T1000 (cell line): ENCODE measurements around the gene DEFB108B.
"Not testable (repeated sequence)": the region's sequence is repeated elsewhere in the genome, so short reads cannot be mapped to it uniquely, and the experiment has no call there.

ENCODE experiments used
- DNase-seq: peaks from one replicate; lab custom pipeline; 2025; ENCODE audit warnings: mixed read lengths; lab: John Stamatoyannopoulos, UW

DEFB108B gene

DNA sequence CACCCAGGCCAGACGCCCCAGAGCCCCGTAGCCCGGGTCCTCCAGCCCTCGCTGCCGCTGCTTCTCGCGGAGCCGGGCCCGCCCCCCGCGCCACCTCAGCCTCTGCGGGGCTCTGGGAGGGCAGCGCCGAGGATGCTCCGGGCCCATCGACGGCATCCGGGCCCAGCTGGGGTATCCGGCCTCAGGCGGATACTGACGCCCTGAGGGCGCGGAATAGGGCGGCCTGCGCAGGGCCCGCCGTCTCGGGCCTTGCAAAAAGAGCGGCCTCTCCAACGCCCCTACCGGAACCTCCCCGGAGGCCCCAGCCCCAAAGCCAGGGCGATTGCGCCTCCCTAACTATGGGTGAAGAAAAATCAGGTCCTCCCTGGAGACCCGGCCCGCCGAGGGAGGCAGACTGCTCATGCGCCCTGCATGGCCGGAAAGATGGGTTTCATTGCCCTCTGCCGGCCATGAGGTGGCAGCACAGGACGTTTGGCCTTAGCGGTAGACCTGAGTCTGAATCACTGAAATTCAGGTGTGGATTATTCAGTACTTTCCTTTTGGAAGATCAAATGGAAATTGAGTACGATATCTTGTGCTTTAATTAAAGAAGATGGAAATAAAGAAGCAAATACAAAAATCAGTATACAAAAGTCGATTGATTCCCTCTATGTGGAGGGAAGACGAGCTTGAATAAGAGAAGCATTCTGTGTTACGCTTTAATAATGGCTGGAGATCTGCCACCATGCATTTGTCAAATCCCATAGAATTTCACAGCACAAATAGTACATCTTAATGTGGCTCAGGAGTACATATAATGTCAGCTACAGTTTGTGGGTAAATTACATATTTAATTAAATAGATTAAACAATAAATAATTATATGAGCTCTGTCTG, 19.3 kb upstream of the DEFB108B start:
- DNase-seq = peak; percentile 64

- DNase-seq = not testable (repeated sequence)
Observed at GRCh38 chr11:71821539-71821938, 11.5 kb upstream of the DEFB108B start.

DNA sequence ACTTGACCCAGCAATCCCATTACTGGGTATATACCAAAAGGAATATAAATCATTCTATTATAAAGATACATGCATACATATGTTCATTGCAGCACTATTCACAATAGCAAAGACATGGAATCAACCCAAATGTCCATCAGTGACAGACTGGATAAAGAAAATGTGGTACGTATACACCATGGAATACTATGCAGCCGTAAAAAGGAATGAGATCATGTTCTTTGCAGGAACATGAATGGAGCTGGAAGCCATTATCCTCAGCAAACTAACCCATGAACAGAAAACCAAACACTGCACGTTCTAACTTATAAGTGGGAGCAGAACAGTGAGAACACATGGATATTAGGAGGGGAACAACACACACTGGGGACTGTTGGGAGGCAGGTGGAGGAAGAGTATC, 3.8 kb upstream of the DEFB108B start:
- not testable (repeated sequence) for DNase-seq

DNA sequence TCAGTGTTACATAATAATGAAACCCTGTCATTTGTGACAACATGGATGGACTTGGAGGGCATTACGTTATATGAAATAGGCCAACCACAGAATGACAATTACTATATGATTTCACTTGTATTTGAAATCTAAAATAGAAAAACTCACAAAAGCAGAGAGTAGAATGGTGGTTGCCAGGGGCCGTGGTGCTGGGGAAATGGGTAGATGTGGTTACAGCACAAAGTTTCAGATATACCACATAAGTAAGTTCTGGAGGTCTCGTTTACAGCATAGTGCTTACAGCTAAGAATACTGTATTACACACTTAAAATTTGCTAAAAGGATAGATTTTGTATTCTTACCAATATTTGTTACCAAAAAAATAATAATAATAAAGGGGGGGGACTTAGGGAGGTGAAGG, 3.3 kb upstream of the DEFB108B start:
- not testable (repeated sequence) for DNase-seq

- not testable (repeated sequence) for DNase-seq
Observed at GRCh38 chr11:71842720-71843119, 9.7 kb downstream of the DEFB108B start.

- DNase-seq = not testable (repeated sequence)
Observed at GRCh38 chr11:71843355-71843754, 10.4 kb downstream of the DEFB108B start.

DNA sequence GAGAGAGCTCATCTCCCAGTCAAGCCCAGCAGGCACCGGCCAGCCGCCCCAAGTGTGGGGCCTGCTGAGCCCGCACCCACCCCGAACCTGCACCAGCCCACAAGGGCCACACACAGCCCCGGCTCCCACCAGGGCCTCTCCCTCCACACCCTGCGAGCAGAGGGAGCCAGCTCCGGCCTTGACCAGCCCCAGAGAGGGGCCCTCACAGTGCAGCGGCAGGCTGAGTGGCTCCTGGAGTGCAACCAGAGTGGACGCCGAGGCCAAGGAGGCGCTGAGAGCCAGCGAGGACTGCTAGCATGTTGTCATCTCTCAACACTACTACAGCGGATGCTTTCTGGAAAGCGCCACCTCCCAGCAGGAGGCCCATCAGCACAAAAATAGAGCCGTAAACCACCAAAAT, 10.9 kb downstream of the DEFB108B start:
- DNase-seq = no peak

DNA sequence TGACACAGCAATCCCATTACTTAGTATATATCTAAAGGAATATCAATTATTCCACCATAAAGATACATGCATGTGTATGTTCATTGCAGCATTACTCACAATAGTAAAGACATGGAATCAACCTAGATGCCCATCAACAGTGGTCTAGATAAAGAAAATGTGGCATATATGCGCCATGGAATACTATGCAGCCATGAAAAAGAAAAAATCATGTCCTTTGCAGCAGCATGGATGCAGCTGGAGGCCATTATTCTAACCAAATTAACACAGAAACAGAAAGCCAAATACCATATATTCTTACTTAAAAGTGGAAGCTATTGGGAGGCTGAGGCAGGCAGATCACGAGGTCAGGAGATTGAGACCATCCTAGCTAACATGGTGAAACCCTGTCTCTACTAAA, 20.9 kb downstream of the DEFB108B start:
- DNase-seq = not testable (repeated sequence)

DNA sequence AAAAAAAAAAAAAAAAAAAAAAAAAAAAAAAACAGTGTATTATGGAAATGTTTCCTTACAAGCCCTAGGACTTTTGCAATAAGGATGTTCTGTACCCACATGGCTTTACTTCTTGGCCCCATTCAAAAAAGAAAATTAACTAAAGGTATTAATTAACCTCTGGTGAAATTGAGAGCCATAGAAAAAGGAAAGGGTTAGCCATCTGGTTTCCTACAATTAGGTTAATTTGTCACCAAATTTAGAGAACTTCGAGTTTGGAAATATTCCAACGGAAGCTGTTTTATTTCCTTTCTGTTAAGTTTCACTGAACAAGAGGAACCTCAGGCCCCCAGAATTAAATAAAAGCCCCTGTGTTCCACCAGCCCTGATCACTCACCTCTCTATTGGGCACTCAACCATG, 22.9 kb downstream of the DEFB108B start:
- DNase-seq = not testable (repeated sequence)

DNA sequence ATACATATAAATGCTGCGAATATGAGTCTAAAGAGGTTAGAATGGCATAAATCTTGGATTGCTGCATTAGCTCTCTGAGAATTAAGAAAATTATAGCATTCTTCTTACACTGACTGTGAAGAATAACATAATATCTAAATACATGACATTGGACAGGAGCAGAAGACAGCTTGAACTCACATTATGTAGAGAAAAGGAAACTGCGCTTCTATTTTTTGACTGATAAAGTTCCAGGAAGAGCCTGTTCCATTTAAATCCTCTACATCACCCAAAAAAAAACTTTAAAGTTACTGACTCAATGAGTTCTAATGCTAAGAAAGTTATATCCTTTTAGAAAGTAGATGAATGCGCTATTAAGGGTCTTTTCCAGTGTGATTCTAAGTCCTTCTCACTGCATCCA, 27.8 kb downstream of the DEFB108B start:
- not testable (repeated sequence) for DNase-seq

- peak; percentile 8 for DNase-seq
Observed at GRCh38 chr11:71863978-71864627, 31.1 kb downstream of the DEFB108B start.

- DNase-seq = not testable (repeated sequence)
Observed at GRCh38 chr11:71867209-71867608, 34.2 kb downstream of the DEFB108B start.

- DNase-seq = not testable (repeated sequence)
Observed at GRCh38 chr11:71869931-71870330, 36.9 kb downstream of the DEFB108B start.

DNA sequence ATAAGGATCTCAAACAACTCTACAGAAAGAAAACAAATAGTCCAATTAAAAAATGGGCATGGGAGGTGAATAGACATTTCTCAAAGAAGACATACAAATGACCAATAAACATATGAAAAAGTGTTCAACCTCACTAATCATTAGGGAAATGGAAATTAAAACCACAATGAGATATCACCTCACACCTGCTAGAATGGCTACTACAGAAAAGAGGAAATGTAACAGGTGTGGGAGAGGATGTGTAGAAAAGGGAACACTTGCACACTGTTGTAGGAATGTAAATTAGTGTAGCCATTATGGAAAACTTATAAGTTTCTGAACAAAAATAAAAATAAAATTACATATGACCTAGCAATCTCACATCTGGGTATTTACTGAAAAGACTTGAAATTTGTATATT, 37.7 kb downstream of the DEFB108B start:
- not testable (repeated sequence) for DNase-seq

DNA sequence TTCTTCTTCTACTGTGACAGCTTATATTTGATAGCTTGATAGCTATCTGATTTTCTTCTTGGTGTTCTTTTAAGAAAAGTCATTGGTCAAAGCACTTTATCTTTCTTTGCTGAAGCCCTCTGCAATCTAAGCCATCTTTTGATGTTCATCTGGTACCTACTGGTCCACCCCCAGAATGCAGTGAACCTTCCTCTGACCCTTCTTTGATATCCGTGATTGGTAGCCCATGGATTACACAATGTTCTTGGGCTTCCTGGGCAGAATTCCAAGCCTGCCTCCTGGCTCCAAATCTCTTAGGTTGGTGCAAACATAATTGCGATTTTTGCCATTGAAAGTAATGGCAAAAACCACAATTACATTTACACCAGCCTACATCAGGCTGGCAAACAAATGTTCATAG, 43.3 kb downstream of the DEFB108B start:
- not testable (repeated sequence) for DNase-seq

DNA sequence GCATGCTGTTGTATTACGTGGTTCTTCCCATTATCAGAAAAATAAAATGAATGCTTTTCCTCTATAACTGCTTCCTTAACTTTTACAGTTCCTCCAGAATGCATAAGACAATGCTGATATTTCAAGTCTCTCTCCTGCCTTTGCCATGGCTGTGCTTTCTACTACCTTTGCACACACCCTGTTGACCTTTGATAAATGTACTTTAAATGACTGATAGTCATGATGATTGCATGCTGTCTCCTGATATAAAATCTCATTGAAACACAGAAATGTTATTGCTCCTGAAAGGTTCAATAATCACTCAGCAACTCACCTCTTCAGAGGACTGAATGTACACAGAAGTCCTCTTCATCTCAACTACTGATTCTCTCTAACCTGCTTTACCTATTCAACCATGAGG, 45.1 kb downstream of the DEFB108B start, which contains the start of gene DEFB131B:
TSS of gene DEFB131B (plus strand) at position 395 of the 400 bp plus-strand sequence. CDS start at position 395, 0 bp downstream.
- DNase-seq = not testable (repeated sequence)

DNA sequence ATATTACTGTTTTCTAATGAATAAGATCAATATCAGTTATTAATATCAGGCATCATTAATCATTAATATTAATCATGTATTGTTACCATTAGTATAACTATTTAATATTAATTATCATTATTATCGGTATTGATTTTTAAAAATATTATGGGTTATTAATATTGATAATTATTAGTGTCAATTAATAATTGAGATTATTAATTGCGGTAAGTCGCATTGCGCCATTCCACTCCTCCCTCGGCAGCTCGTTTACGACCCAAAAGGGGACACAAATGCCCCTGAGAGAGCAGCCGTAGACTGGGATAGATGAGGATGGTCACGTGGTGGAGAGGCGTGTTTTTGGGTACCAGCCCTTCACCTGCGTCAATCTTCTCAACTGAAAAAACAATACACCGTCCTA, 52.8 kb downstream of the DEFB108B start:
- not testable (repeated sequence) for DNase-seq
